ENCODE data around the gene BPIFB6. TPM values are rescaled to one million over a fixed set of nuclear protein-coding genes. Genes with fewer than 3 reads are reported as not detected.

The BPIFB6 gene
- total RNA-seq, 2 experiments from 2014 or later, result not detected

GRCh38 chr20:33022694-33023438, 8.6 kb upstream of the BPIFB6 start:
- Mint-ChIP-seq H3K27me3 (no peaks in the 10 kb centered on the region), H3K4me3 (no peak overlapping the region), H3K9me3 (no peaks in the 10 kb centered on the region), H3K27ac (no peak overlapping the region), H3K4me1 (ENCODE audit: low read depth) (no peaks in the 10 kb centered on the region), H3K36me3 (no peaks in the 10 kb centered on the region)
- intact Hi-C loops (cut with micrococcal nuclease), result no loop called here
- ChIA-PET POLR2A (no interaction called here), CTCF (interaction anchor here (0.9 kb wide), 1 partner anchor 20 kb away, joined by 3 read pairs; no protein-coding TSS in a partner anchor)
- no peak for DNase-seq

GRCh38 chr20:33023439-33024242, 7.8 kb upstream of the BPIFB6 start:
- intact Hi-C loops (cut with micrococcal nuclease), result no loop called here
- Mint-ChIP-seq H3K36me3 (no peaks in the 10 kb centered on the region), H3K9me3 (no peaks in the 10 kb centered on the region), H3K4me1 (ENCODE audit: low read depth) (no peaks in the 10 kb centered on the region), H3K4me3 (no peak overlapping the region), H3K27ac (no peak overlapping the region), H3K27me3 (no peaks in the 10 kb centered on the region)
- ChIA-PET CTCF (interaction anchor here (0.9 kb wide), 1 partner anchor 20 kb away, joined by 3 read pairs; no protein-coding TSS in a partner anchor), POLR2A (no interaction called here)
- DNase-seq, result no peak

- H3K9me3 Mint-ChIP-seq, result no peaks in the 10 kb centered on the region
- no peaks in the 10 kb centered on the region for H3K27me3 Mint-ChIP-seq
- intact Hi-C loops (cut with micrococcal nuclease), result no loop called here
- ChIA-PET CTCF (no interaction called here), POLR2A (no interaction called here)
- DNase-seq, result no peak
- H3K36me3 Mint-ChIP-seq, result no peaks in the 10 kb centered on the region
- no peaks in the 10 kb centered on the region for H3K4me1 Mint-ChIP-seq (ENCODE audit: low read depth)
- no peak overlapping the region for H3K4me3 Mint-ChIP-seq
- no peak overlapping the region for H3K27ac Mint-ChIP-seq
Observed at GRCh38 chr20:33024243-33024560, 7.2 kb upstream of the BPIFB6 start.

- ChIA-PET POLR2A (no interaction called here), CTCF (no interaction called here)
- intact Hi-C loops (cut with micrococcal nuclease), result no loop called here
- Mint-ChIP-seq H3K27me3 (no peaks in the 10 kb centered on the region), H3K9me3 (no peaks in the 10 kb centered on the region), H3K36me3 (no peaks in the 10 kb centered on the region), H3K27ac (no peak overlapping the region), H3K4me1 (ENCODE audit: low read depth) (no peaks in the 10 kb centered on the region), H3K4me3 (no peak overlapping the region)
- DNase-seq, result no peak
Observed at GRCh38 chr20:33024609-33025317, 6.7 kb upstream of the BPIFB6 start.

- H3K4me1 Mint-ChIP-seq (ENCODE audit: low read depth), result no peaks in the 10 kb centered on the region
- no peaks in the 10 kb centered on the region for H3K27me3 Mint-ChIP-seq
- no peaks in the 10 kb centered on the region for H3K36me3 Mint-ChIP-seq
- intact Hi-C loops (cut with micrococcal nuclease), result no loop called here
- CTCF ChIA-PET, result no interaction called here
- no peak for DNase-seq
- POLR2A ChIA-PET, result no interaction called here
- H3K4me3 Mint-ChIP-seq, result no peak overlapping the region
- no peak overlapping the region for H3K27ac Mint-ChIP-seq
- H3K9me3 Mint-ChIP-seq, result no peaks in the 10 kb centered on the region
Observed at GRCh38 chr20:33025318-33025876, 6.1 kb upstream of the BPIFB6 start.

GRCh38 chr20:33026072-33026778, 5.2 kb upstream of the BPIFB6 start:
- no peak for DNase-seq
- no peaks in the 10 kb centered on the region for H3K36me3 Mint-ChIP-seq
- H3K27ac Mint-ChIP-seq, result no peak overlapping the region
- intact Hi-C loops (cut with micrococcal nuclease), result no loop called here
- H3K27me3 Mint-ChIP-seq, result no peaks in the 10 kb centered on the region
- no peaks in the 10 kb centered on the region for H3K9me3 Mint-ChIP-seq
- H3K4me3 Mint-ChIP-seq, result no peak overlapping the region
- no peaks in the 10 kb centered on the region for H3K4me1 Mint-ChIP-seq (ENCODE audit: low read depth)
- POLR2A ChIA-PET, result no interaction called here
- CTCF ChIA-PET, result no interaction called here

- Mint-ChIP-seq H3K4me3 (no peak overlapping the region), H3K4me1 (ENCODE audit: low read depth) (no peaks in the 10 kb centered on the region), H3K27me3 (no peaks in the 10 kb centered on the region), H3K9me3 (no peaks in the 10 kb centered on the region), H3K27ac (no peak overlapping the region), H3K36me3 (no peaks in the 10 kb centered on the region)
- intact Hi-C loops (cut with micrococcal nuclease), result no loop called here
- ChIA-PET CTCF (interaction anchor here (0.9 to 1.0 kb wide), 2 partner anchors 82 to 184 kb away, joined by 3 read pairs; no protein-coding TSS in a partner anchor), POLR2A (no interaction called here)
- no peak for DNase-seq
Observed at GRCh38 chr20:33026779-33027759, 4.4 kb upstream of the BPIFB6 start.

- Mint-ChIP-seq H3K4me1 (ENCODE audit: low read depth) (no peaks in the 10 kb centered on the region), H3K27ac (no peak overlapping the region), H3K9me3 (peaks cover under 1% of the 10 kb centered on the region), H3K27me3 (no peaks in the 10 kb centered on the region), H3K4me3 (no peak overlapping the region), H3K36me3 (no peaks in the 10 kb centered on the region)
- CTCF ChIA-PET, result interaction anchor here (0.9 to 1.0 kb wide), 2 partner anchors 83 to 183 kb away, joined by 3 read pairs; no protein-coding TSS in a partner anchor
- intact Hi-C loops (cut with micrococcal nuclease), result no loop called here
- DNase-seq, result no peak
- POLR2A ChIA-PET, result no interaction called here
Observed at GRCh38 chr20:33027769-33028751, 3.4 kb upstream of the BPIFB6 start.

GRCh38 chr20:33028875-33029274, 2.6 kb upstream of the BPIFB6 start:
- DNase-seq, result no peak
- ChIA-PET POLR2A (no interaction called here), CTCF (no interaction called here)
- H3K27ac Mint-ChIP-seq, result no peak overlapping the region
- no peak overlapping the region for H3K4me3 Mint-ChIP-seq
- intact Hi-C loops (cut with micrococcal nuclease), result no loop called here
- no peaks in the 10 kb centered on the region for H3K27me3 Mint-ChIP-seq
- no peaks in the 10 kb centered on the region for H3K4me1 Mint-ChIP-seq (ENCODE audit: low read depth)
- H3K9me3 Mint-ChIP-seq, result peaks cover 4% of the 10 kb centered on the region
- H3K36me3 Mint-ChIP-seq, result no peaks in the 10 kb centered on the region

DNA sequence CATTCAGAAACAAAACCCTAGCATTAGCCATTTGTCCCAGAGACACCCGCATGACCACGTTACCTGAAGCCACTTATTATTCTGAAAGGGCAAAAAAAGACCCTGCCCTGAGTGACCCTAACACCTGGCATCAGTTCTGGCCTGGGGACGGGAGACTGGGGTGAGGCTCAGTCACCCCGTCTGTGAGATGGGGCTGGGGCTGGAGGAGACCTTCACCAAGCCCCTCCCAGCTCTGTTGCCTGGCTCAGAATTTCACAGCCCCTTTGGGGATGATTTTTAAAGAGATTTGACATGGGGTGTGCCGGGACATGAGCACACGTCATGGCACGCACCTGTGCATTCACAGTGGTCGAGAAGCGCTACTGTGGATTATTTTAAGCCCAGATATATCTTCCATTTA, 1.4 kb upstream of the BPIFB6 start:
- Mint-ChIP-seq H3K4me1 (ENCODE audit: low read depth) (no peaks in the 10 kb centered on the region), H3K36me3 (no peaks in the 10 kb centered on the region), H3K27me3 (no peaks in the 10 kb centered on the region), H3K4me3 (no peak overlapping the region), H3K27ac (no peak overlapping the region), H3K9me3 (peaks cover 4% of the 10 kb centered on the region)
- CTCF ChIA-PET, result no interaction called here
- DNase-seq, result no peak
- intact Hi-C loops (cut with micrococcal nuclease), result no loop called here
- POLR2A ChIA-PET, result no interaction called here

Measured in activated CD4-positive, alpha-beta memory T cell treated with anti-CD3 and anti-CD28 coated beads for 36 hours (primary cell).